Umbilical cord (tissue), 2 donors: ENCODE data around the gene HSPB2. TPM values are rescaled to one million over a fixed set of nuclear protein-coding genes. Genes with fewer than 3 reads are reported as not detected.
"Not testable (repeated sequence)": the region's sequence is repeated elsewhere in the genome, so short reads cannot be mapped to it uniquely, and the experiment has no call there.

ENCODE experiments used
- DNase-seq: peaks from one replicate; pipeline ENCODE4 v3.0.0-alpha.2; 2015; ENCODE audit warnings: low spot score
- total RNA-seq: library from RNA; depleted of rRNA; stranded (reverse); fragments of >200 nt; gene quantifications from one replicate; pipeline ENCODE4 v1.2.3, GENCODE V29; 2014; ENCODE audit warnings: low replicate concordance; ENCODE audit not compliant: insufficient read depth

HSPB2 gene
- total RNA-seq, 1 donor from 2014 or later: not detected

DNA sequence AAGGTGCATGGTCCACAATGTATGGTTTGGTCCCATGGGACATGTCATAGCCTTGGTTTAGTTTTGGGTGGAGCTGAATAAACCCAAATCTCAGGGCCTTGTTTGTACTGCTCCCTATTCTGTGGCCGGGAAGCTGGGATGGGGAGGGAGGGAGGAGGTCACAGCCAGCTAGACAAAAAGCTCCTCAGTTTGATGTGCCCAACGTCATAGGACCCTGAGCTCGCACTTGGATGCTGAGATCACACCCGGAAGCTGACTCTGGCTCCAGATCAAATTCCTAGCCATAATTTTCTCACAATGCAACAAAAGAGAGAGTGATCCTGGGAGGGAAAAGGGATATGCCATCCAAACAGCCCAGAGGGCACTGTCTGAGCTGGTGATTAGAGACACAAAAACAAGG, 1.5 kb downstream of the HSPB2 start:
- DNase-seq: peak; percentile 76

- no peak for DNase-seq
These were observed 4.2 kb downstream of the HSPB2 start for GRCh38 chr11:111916768-111917167.

DNA sequence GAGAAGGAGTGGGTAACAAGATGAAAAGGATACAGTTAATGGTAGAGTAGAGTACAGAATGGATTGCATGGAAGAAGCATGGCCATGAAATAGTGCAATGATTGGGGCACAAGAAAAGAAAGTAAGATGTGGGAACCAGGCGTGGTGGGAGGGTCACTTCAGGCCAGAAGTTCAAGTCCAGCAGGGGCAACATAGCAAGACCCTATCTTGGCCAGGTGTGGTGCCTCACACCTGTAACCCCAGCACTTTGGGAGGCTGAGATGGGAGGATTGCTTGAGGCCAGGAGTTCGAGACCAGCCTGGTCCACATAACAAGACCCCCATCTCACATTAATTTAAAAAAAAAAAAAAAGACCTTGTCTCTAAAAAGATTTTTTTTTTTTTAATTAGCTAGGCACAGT, 4.8 kb downstream of the HSPB2 start:
- no peak for DNase-seq

DNA sequence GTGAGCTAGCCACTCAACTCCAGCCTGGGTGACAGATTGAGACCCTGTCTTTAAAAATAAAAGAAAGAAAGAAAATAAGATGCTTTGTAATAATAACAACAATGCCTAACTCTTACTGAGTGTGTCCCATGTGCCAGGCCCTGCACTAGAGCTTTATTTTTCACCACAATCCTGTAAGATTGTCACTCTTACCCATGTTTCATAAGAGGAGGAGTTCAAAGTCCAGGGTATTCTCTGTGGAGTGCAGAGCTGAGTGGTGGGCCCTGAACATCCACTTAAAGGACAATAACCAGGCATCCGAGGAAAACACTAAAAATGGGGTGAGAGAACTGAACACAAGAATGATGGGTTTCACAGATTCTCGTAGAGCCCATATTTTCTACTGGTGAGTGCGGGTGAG, 5.3 kb downstream of the HSPB2 start:
- no peak for DNase-seq

DNA sequence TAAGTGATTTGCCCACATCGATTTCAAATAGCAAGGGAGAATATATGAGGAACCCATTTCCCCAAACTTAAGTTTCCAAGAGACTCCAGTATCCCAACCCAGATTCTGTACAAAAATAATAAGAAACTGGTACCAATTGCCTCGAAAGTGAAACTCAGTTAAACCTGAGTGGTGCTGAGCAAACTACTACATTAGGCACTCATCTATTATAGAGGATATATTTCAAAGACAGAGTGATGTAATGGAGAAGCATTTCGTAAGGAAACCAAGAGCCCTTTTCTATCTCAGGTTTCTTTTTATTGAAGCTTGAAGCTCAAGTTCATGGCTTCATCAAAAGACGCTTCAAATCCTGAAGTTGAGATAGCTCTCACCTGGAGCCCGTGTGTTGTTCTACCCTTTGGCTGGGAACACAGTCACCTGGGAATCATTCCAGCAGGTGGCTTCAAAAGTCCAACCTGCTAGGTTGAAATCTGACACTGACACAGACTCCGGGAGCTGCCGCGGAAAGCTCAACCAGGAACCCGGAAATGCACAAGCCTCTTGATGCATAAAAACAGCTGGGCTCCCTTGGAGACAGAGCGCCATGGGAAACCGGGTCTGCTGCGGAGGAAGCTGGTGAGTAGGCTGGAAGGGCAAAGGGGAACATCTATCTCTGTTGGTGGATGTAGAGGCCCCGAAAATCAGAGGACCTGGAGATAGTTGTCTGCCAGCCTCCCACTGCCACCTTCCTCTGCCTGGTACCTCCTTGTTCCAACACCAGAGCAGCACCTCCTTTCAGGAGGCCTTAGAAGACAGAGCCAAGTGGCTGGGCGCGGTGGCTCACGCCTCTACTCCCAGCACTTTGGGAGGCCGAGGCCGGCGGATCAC, 6.1 kb downstream of the HSPB2 start, which contains the start of gene C11orf52:
Gene C11orf52 (plus strand): TSS at position 524 of the 867 bp plus-strand sequence. CDS start 60 bp downstream, at position 584.
- peak; percentile 75 for DNase-seq

DNA sequence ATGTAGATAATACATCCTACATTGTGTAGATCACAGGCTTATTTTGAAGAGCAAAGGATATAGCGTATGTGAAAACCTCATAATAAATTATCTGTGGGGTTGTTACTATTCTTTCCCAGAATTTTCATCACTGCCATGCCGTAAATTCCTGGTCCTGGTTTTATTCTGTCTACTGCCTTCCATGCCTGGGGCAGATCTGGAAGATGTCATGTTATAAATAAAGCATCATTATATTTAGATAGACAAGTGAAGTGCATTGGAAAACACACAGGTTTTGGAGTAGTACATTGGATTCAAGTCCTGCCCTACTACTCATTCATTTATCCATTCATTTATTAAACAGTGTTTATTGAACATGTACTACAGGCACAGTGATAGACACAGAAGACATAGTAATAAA, 8.4 kb downstream of the HSPB2 start:
- no peak for DNase-seq

- no peak for DNase-seq
These were observed 9.2 kb downstream of the HSPB2 start for GRCh38 chr11:111921541-111922230.

GRCh38 chr11:111922803-111923202, 10.3 kb downstream of the HSPB2 start:
- peak; percentile 90 for DNase-seq

DNA sequence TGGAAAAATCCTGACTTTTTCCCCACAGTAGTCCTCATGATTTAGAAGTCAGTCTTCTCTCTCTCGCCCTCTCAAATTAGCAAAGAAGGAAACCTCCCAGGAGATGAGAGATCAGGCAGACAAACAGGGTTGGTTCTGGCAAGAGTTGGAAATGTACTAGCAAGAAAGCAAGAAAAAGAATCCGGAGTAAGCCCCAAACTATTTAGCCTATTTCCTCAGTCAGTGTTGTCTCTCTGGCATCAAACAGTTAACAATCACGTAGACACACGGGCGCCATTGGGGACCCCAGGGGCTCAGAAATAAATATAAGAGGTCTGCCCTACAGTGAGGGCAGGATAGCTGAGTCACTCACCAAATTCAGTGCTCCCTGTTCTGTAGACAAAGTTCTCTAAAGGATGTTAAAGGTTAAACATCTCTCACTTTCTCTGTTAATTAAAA, 10.8 kb downstream of the HSPB2 start:
- DNase-seq: peak; percentile 56

- no peak for DNase-seq
These were observed 11.4 kb downstream of the HSPB2 start for GRCh38 chr11:111923951-111924350.

DNA sequence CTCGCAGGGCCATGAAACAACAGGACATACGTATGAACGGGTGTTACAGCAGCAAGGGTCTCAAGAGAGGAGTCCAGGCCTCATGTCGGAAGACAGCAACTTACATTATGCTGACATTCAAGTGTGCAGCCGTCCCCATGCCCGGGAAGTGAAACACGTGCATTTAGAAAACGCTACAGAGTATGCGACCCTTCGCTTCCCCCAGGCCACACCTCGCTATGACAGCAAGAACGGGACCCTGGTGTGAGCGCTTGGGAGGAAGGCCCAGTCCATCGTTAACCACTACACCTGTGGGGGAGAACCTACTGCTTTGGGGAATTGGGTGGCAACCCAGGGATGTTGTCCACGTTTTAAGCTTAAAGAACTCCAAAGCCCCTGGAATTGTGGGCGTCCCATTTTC, 13.4 kb downstream of the HSPB2 start:
- no peak for DNase-seq

- peak; percentile 98 for DNase-seq
These were observed 14.2 kb downstream of the HSPB2 start for GRCh38 chr11:111926505-111927391.

- DNase-seq: no peak
These were observed 17.9 kb downstream of the HSPB2 start for GRCh38 chr11:111930472-111930871.

DNA sequence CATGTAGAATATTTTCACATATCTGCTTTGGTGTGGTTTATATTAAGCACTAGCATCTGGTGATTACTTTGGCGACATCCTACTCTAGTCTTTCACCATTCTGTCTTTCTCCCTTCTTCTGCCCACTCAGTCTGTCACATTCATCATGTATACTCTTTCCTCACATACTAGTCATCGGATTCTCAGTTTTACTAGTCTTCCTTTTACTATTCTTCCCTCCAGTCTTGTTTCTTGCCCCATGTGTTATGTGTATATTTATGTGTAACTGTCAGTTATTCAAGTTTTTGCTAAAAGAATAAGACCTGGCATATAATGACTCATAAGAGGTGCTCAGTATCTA, 20.0 kb downstream of the HSPB2 start:
- no peak for DNase-seq

- not testable (repeated sequence) for DNase-seq
These were observed 20.6 kb downstream of the HSPB2 start for GRCh38 chr11:111933176-111933575.

- DNase-seq: peak; percentile 37
These were observed 21.3 kb downstream of the HSPB2 start for GRCh38 chr11:111933872-111934271.

DNA sequence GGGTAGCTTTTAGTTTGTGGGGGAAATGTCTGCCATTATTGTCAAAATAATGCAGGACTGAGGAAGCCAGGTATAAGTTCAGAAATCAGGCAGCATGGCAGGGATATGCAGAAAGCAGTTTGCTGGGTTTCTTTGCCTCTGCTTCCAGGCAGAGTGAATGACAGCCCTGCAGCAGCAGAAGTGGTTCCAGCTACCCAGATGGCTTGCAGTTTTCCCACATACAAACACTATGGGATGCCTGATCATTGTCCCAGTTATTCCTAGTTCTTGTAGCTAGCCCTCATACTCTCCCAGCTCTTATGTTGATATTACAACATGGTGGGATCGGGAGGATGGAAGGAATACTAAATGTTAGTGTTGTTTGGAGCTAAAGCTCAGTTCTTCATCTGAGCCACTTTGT, 21.8 kb downstream of the HSPB2 start:
- DNase-seq: no peak

DNA sequence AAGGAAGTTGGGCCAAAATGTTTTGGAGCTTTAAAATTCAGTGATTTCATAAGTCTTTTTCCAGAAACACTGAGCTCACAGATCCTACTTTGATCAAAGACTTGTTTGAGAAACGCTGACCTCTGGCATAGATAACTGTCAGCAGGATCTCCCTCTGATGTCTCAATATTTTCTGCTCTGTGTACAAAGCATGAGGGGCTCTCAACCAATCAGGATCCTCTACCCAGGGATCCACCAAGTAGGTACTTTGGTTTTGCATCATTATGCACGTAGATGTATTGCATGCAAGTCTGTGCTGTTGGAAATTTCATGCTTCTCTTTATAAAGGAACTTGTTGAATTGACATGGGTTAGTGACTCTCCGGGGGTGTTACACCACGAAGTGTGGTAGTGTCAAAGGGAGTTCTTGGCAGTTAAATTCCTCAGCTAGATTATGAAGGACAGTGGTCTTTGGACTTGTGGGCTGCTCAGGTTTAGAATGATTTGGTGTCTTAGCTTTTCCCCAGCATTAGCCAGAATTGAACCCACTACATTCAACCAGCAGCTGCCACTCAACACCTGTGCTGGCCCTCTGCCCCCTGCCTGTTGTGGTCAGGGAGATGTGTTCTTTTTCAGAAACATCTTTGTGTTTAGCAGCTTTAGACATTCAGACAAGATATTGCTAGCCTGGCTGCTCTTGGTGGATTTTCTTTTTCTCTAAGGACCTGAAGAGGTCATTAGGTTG, 22.9 kb downstream of the HSPB2 start:
- peak; percentile 97 for DNase-seq

DNA sequence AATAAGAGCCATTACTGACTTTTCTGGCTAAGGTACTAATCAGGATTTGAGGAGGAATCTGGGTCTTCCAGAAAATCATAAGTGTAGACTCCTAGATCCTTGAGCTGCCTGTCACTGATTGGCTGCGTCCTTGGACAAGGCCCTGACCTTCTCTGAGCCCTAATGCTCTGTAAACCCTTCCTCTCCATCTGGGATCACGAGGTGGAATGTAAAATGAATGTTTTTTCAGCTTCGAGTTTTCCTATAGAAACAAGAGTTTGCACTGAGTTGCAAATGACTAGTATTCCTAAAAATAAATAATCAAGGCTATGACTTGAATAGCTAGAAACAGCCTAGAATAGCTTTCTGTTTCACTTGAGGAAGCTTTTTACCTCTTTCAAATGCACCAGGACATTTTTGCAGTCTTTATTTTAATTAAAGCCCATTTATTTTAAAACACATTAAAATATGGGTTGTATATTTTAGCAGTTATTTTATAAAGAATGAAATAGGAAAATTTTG, 23.6 kb downstream of the HSPB2 start:
- peak; percentile 91 for DNase-seq

DNA sequence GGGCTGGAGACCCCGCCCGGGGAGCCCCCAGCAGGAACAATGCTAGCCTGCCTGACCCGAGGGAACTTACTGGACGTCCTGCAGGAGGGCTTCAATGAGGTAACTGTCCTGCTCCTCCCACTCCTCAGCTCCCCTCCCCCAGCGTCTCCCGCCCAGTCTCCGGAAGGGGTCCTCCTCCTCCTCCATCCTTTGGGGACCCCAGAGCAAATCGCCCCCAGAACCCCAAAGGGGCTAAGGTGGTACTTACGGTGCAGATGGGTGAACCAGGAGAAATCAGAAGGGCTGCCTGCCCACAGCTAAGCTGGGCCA, 24.9 kb downstream of the HSPB2 start:
- DNase-seq: no peak

- peak; percentile 47 for DNase-seq
These were observed 25.3 kb downstream of the HSPB2 start for GRCh38 chr11:111937844-111938243.
